Neural progenitor cell (in vitro differentiated cells): ENCODE measurements around the gene PARVG.

Source experiments
- CTCF ChIP-seq: fragments of 200-600 bp; sonication (generic); IDR thresholded peaks from 2 replicates; pipeline ENCODE4 v1.5.1; 2017; ENCODE audit warnings: antibody characterized with exemption, mild to moderate bottlenecking
- EZH2 ChIP-seq: fragments of 200-600 bp; sonication (generic); IDR thresholded peaks from 2 replicates; pipeline ENCODE4 v1.6.1; 2017; ENCODE audit warnings: antibody characterized with exemption, mild to moderate bottlenecking, moderate library complexity
- EZH2phosphoT487 ChIP-seq: fragments of 200-600 bp; sonication (generic); IDR thresholded peaks from 2 replicates; pipeline ENCODE4 v1.6.1; 2017; ENCODE audit warnings: antibody characterized with exemption

DNA sequence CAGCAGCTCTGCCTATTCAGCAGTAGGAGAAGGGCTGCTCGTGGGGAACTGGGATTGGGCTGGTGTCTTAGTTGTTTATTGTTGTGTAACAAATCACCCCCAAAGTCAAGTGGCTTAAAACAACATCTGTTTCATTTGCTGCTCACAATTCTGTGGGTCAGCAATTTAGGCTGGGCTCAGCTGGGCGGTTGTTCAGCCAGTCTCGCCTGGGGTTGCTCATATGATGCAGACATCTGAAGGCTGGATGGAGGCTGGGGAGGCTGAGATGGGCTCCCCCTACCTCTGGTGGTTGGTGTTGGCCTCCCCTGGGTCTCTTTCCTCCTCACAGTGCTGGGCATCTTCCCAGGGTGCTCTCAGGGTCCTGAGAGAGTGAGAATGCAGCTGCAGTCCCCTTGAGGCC is 43.3 kb upstream of the PARVG start:
- no peak for TF ChIP-seq CTCF
- no peak for TF ChIP-seq EZH2phosphoT487
- TF ChIP-seq EZH2 = no peak
